MCF 10A (cell line): ENCODE results near the gene DRAXIN. TPM values are rescaled to one million over a fixed set of nuclear protein-coding genes. Genes with fewer than 3 reads are reported as not detected.

ENCODE experiments used
- BruUV-seq: library from RNA; stranded (reverse); fragments of 400-500 nt; replicated peaks from 2 replicates; lab custom pipeline; 2021; lab: Mats Ljungman, UMichigan
- CTCF ChIA-PET: fragments of 300-600 bp; sonication (Branson Sonifier 250); formaldehyde crosslinking; extraction: SDS; loops from one replicate; lab custom pipeline; 2021; ENCODE audit warnings: antibody characterized with exemption, inconsistent platforms; lab: Yijun Ruan, JAX
- POLR2A ChIA-PET: fragments of 300-600, 350-650 bp; sonication (Branson Sonifier 250); formaldehyde crosslinking; extraction: SDS; loops from one replicate; lab custom pipeline; 2020; ENCODE audit warnings: antibody characterized with exemption, inconsistent platforms; lab: Yijun Ruan, JAX
- DNase-seq: peaks from one replicate; pipeline ENCODE4 v3.0.0-alpha.2; 2018; ENCODE audit not compliant: unreplicated experiment
- H3K27ac Mint-ChIP-seq: one replicate; pipeline ENCODE4 v1.8.0; 2022; ENCODE audit warnings: mild to moderate bottlenecking, low read depth, mixed read lengths; ENCODE audit not compliant: unreplicated experiment
- H3K27me3 Mint-ChIP-seq: one replicate; pipeline ENCODE4 v1.8.0; 2022; ENCODE audit warnings: mixed read lengths; ENCODE audit not compliant: insufficient read depth, unreplicated experiment
- H3K36me3 Mint-ChIP-seq: one replicate; pipeline ENCODE4 v1.8.0; 2022; ENCODE audit warnings: mild to moderate bottlenecking, moderate library complexity, mixed read lengths; ENCODE audit not compliant: insufficient read depth, unreplicated experiment
- H3K4me1 Mint-ChIP-seq: one replicate; pipeline ENCODE4 v1.8.0; 2022; ENCODE audit warnings: mixed read lengths; ENCODE audit not compliant: insufficient read depth, unreplicated experiment
- H3K4me3 Mint-ChIP-seq: one replicate; pipeline ENCODE4 v1.8.0; 2022; ENCODE audit warnings: mild to moderate bottlenecking, moderate library complexity, mixed read lengths; ENCODE audit not compliant: unreplicated experiment
- H3K9me3 Mint-ChIP-seq: one replicate; pipeline ENCODE4 v1.8.0; 2022; ENCODE audit warnings: mixed read lengths; ENCODE audit not compliant: unreplicated experiment
- CTCF ChIP-seq: fragments of 200-600 bp; IDR thresholded peaks from one replicate; pipeline ENCODE4 v1.8.0; 2022; ENCODE audit warnings: antibody characterized with exemption, mild to moderate bottlenecking; ENCODE audit not compliant: unreplicated experiment
- intact Hi-C: fragments of 100-400 bp; cut with micrococcal nuclease; formaldehyde crosslinking; loops from 2 replicates; pipeline ENCODE4 v1.14.1; 2022
- total RNA-seq: library from RNA; stranded (reverse); gene quantifications from 2 replicates; pipeline ENCODE4 v1.2.3, GENCODE V29; 2022

The DRAXIN gene
- total RNA-seq, 1 experiment from 2014 or later: 0.07 TPM

GRCh38 chr1:11770011-11770410, 78.5 kb downstream of the DRAXIN start:
- no peak for TF ChIP-seq CTCF
- Mint-ChIP-seq H3K27me3 (no peaks in the 10 kb centered on the region), H3K4me3 (no peak overlapping the region), H3K27ac (no peak overlapping the region), H3K9me3 (no peaks in the 10 kb centered on the region), H3K36me3 (no peaks in the 10 kb centered on the region), H3K4me1 (no peaks in the 10 kb centered on the region)
- intact Hi-C loops: no loop called here
- POLR2A ChIA-PET: interaction anchor here (1.1 kb wide), 1 partner anchor 18 kb away, joined by 4 read pairs; no protein-coding TSS in a partner anchor
- CTCF ChIA-PET: interaction anchor here (0.6 kb wide), 1 partner anchor 364 kb away, joined by 3 read pairs; no protein-coding TSS in a partner anchor
- DNase-seq: no peak
- BruUV-seq: no TSS peak

- ChIA-PET POLR2A (interaction anchor here (1.4 to 1.5 kb wide), 2 partner anchors 16 to 35 kb away, joined by 4 read pairs; no protein-coding TSS in a partner anchor), CTCF (interaction anchor here (0.6 to 1.1 kb wide), 3 partner anchors 13 to 239 kb away, joined by 3 to 4 read pairs (median 3); no protein-coding TSS in a partner anchor)
- no peak for DNase-seq
- no peak for TF ChIP-seq CTCF
- no TSS peak for BruUV-seq
- Mint-ChIP-seq H3K36me3 (no peaks in the 10 kb centered on the region), H3K27ac (no peak overlapping the region), H3K27me3 (no peaks in the 10 kb centered on the region), H3K4me3 (no peak overlapping the region), H3K9me3 (no peaks in the 10 kb centered on the region), H3K4me1 (no peaks in the 10 kb centered on the region)
- intact Hi-C loops: no loop called here
These were observed 80.1 kb downstream of the DRAXIN start for GRCh38 chr1:11771481-11772043.

GRCh38 chr1:11772458-11772857, 80.9 kb downstream of the DRAXIN start:
- BruUV-seq: no TSS peak
- Mint-ChIP-seq H3K4me3 (no peak overlapping the region), H3K4me1 (no peaks in the 10 kb centered on the region), H3K36me3 (no peaks in the 10 kb centered on the region), H3K27me3 (no peaks in the 10 kb centered on the region), H3K27ac (no peak overlapping the region), H3K9me3 (no peaks in the 10 kb centered on the region)
- ChIA-PET CTCF (interaction anchor here (1.1 kb wide), 1 partner anchor 13 kb away, joined by 3 read pairs; no protein-coding TSS in a partner anchor), POLR2A (interaction anchor here (1.0 to 1.5 kb wide), 2 partner anchors 10 to 15 kb away, joined by 4 to 6 read pairs; no protein-coding TSS in a partner anchor)
- TF ChIP-seq CTCF: no peak
- DNase-seq: no peak
- intact Hi-C loops: no loop called here

GRCh38 chr1:11774753-11775152, 83.2 kb downstream of the DRAXIN start:
- H3K9me3 Mint-ChIP-seq: no peaks in the 10 kb centered on the region
- no peak for DNase-seq
- ChIA-PET POLR2A (interaction anchor here (0.9 to 1.2 kb wide), 2 partner anchors 13 to 14 kb away, joined by 3 read pairs; no protein-coding TSS in a partner anchor), CTCF (interaction anchor here (0.9 to 1.5 kb wide), 2 partner anchors 10 to 415 kb away, joined by 3 to 8 read pairs; no protein-coding TSS in a partner anchor)
- no peaks in the 10 kb centered on the region for H3K4me1 Mint-ChIP-seq
- no peak overlapping the region for H3K27ac Mint-ChIP-seq
- H3K4me3 Mint-ChIP-seq: no peak overlapping the region
- no peaks in the 10 kb centered on the region for H3K36me3 Mint-ChIP-seq
- intact Hi-C loops: no loop called here
- H3K27me3 Mint-ChIP-seq: no peaks in the 10 kb centered on the region
- no peak for TF ChIP-seq CTCF
- BruUV-seq: no TSS peak

Other genes starting within 250 kb of the DRAXIN start
- gene DISP3, start 212.6 kb upstream of the DRAXIN start, total RNA-seq: 0.09 and 0.17 TPM in 2 replicates
- 3.3 and 5.3 TPM in 2 replicates for gene FBXO2, start 37.3 kb upstream of the DRAXIN start, total RNA-seq
- 16.0 and 16.3 TPM in 2 replicates for gene FBXO44, start 36.8 kb upstream of the DRAXIN start, total RNA-seq
- 3.9 and 4.3 TPM in 2 replicates for gene FBXO6, start 27.5 kb upstream of the DRAXIN start, total RNA-seq
- 40.1 and 46.3 TPM in 2 replicates for gene MAD2L2, start 10.6 kb upstream of the DRAXIN start, total RNA-seq
- 68.4 and 73.1 TPM in 2 replicates for gene AGTRAP, start 44.4 kb downstream of the DRAXIN start, total RNA-seq
- not detected in 2 replicates for gene C1orf167, start 70.5 kb downstream of the DRAXIN start, total RNA-seq
- 14.0 and 17.8 TPM in 2 replicates for gene MTHFR, start 114.3 kb downstream of the DRAXIN start, total RNA-seq
- 12.3 and 24.7 TPM in 2 replicates for gene CLCN6, start 114.5 kb downstream of the DRAXIN start, total RNA-seq
- not detected in 2 replicates for gene NPPA, start 156.1 kb downstream of the DRAXIN start, total RNA-seq
- gene NPPB, start 167.2 kb downstream of the DRAXIN start, total RNA-seq: not detected in 2 replicates
- gene KIAA2013, start 234.7 kb downstream of the DRAXIN start, total RNA-seq: 20.4 and 24.3 TPM in 2 replicates
- 47.2 and 48.2 TPM in 2 replicates for gene PLOD1, start 243.0 kb downstream of the DRAXIN start, total RNA-seq